Mesothelial cell of epicardium (in vitro differentiated cells): Measurements from ENCODE around the gene HGS. TPM values are rescaled to one million over a fixed set of nuclear protein-coding genes. Genes with fewer than 3 reads are reported as not detected.
"Not testable (repeated sequence)": the region's sequence is repeated elsewhere in the genome, so short reads cannot be mapped to it uniquely, and the experiment has no call there.

ENCODE experiments used
- DNase-seq, 2 experiments: peaks; one replicate each; pipeline ENCODE4 v3.0.0; 2021; ENCODE audit warnings: low spot score in 2 of 2; ENCODE audit not compliant: unreplicated experiment in 2 of 2
- H3K27ac Mint-ChIP-seq: 2 replicates; pipeline ENCODE4 v1.8.0; 2021; ENCODE audit warnings: mixed read lengths
- H3K27me3 Mint-ChIP-seq: 2 replicates; pipeline ENCODE4 v1.8.0; 2021; ENCODE audit warnings: low read depth, mixed read lengths
- H3K36me3 Mint-ChIP-seq: 2 replicates; pipeline ENCODE4 v1.8.0; 2021; ENCODE audit warnings: mixed read lengths
- H3K4me1 Mint-ChIP-seq: 2 replicates; pipeline ENCODE4 v1.8.0; 2021; ENCODE audit warnings: mixed read lengths
- H3K4me3 Mint-ChIP-seq: 2 replicates; pipeline ENCODE4 v1.8.0; 2021; ENCODE audit warnings: mild to moderate bottlenecking, moderate library complexity, mixed read lengths
- H3K9me3 Mint-ChIP-seq: 2 replicates; pipeline ENCODE4 v1.8.0; 2021; ENCODE audit warnings: mixed read lengths
- CTCF ChIP-seq: fragments of 200-600 bp; sonication (generic); IDR thresholded peaks from one replicate; pipeline ENCODE4 v1.5.0; 2021; ENCODE audit warnings: antibody characterized with exemption; ENCODE audit not compliant: unreplicated experiment
- total RNA-seq: library from RNA; stranded (reverse); gene quantifications from 3 replicates; pipeline ENCODE4 v1.2.1, GENCODE V29; 2021

HGS gene
- total RNA-seq, 1 donor from 2014 or later: 119 TPM

- no peak for DNase-seq
- no peak overlapping the region for H3K4me3 Mint-ChIP-seq
- TF ChIP-seq CTCF: no peak
- peaks cover 2% of the 10 kb centered on the region for H3K4me1 Mint-ChIP-seq
- no peak overlapping the region for H3K27ac Mint-ChIP-seq
- H3K27me3 Mint-ChIP-seq: peaks cover 18% of the 10 kb centered on the region
- H3K36me3 Mint-ChIP-seq: no peaks in the 10 kb centered on the region
- H3K9me3 Mint-ChIP-seq: no peaks in the 10 kb centered on the region
Observed at GRCh38 chr17:81737947-81738800, 54.4 kb downstream of the HGS start.

GRCh38 chr17:81738801-81739393 lies 55.1 kb downstream of the HGS start:
- no peak for TF ChIP-seq CTCF
- Mint-ChIP-seq H3K27ac (no peak overlapping the region), H3K36me3 (no peaks in the 10 kb centered on the region), H3K27me3 (peaks cover 12% of the 10 kb centered on the region), H3K4me1 (no peaks in the 10 kb centered on the region), H3K4me3 (no peak overlapping the region), H3K9me3 (no peaks in the 10 kb centered on the region)
- no peak for DNase-seq

GRCh38 chr17:81739593-81739992 lies 55.8 kb downstream of the HGS start:
- DNase-seq, H3K9me3 Mint-ChIP-seq, H3K36me3 Mint-ChIP-seq, H3K4me3 Mint-ChIP-seq, H3K4me1 Mint-ChIP-seq: not testable (repeated sequence)
- H3K27ac Mint-ChIP-seq: peak overlapping the region; percentile 43
- peaks cover 11% of the 10 kb centered on the region for H3K27me3 Mint-ChIP-seq

DNA sequence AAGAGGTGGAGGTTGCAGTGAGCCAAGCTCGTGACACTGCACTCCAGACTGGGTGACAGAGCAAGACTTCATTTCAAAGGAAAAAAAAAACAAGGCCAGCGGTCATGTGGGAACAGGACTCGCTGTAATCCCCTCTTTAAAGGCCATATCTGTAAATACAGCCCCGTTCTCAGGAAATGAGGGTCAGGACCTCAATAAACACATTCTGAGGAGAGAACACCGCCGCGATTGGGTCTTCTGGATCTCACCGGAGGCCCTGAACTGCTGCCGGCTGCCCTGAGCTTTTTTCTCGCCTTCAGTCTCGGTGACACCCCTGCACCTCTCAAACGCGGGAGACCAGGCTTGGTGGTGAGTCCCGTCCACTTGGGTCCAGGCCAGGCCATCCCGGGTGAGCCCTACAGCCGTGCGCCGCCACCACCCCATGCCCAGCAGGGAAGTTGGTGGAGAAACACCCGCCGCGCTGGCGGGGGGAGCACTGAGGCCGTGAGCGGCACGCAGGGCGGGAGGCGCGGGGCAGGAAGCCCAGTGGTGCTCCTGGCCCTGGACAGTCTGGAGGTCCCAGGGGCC lies 56.7 kb downstream of the HGS start:
- Mint-ChIP-seq H3K36me3 (no peaks in the 10 kb centered on the region), H3K4me3 (no peak overlapping the region), H3K4me1 (no peaks in the 10 kb centered on the region), H3K27ac (no peak overlapping the region), H3K9me3 (no peaks in the 10 kb centered on the region), H3K27me3 (peaks cover 10% of the 10 kb centered on the region)
- no peak for DNase-seq
- no peak for TF ChIP-seq CTCF

DNA sequence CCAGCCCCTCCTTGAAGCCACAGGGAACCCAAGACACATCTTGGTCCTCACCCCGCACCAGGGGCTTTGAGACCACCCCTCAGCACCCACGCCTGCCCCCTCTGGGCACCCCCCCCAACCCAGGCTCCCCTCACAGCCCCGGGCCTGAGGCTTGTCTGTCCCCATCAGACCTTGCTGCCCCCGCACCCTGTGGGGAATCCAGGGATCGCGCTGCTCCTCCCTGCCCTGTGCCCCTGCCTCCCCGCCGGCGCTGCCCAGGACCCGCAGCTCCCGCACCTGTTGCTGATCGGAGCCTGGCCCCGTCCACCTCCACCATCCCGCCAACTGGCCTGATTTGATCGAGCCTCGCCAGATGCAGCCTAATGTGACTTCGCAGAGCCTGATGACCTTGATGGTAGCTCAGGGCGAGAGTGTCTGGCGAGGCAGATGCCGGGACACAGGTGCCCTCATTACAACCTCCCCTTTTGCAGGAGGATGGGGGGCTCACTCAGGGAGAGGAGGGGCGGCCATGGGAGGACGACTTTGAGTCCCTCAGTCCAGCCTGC lies 57.3 kb downstream of the HGS start:
- H3K4me1 Mint-ChIP-seq: no peaks in the 10 kb centered on the region
- no peaks in the 10 kb centered on the region for H3K36me3 Mint-ChIP-seq
- H3K27me3 Mint-ChIP-seq: peaks cover 3% of the 10 kb centered on the region
- H3K27ac Mint-ChIP-seq: no peak overlapping the region
- no peak overlapping the region for H3K4me3 Mint-ChIP-seq
- no peaks in the 10 kb centered on the region for H3K9me3 Mint-ChIP-seq
- no peak for DNase-seq
- TF ChIP-seq CTCF: no peak
